GM21786 (cell line): ENCODE data around the gene HIVEP1.

ENCODE experiments used
- ATAC-seq: cut with Tn5 transposase; IDR thresholded peaks from one replicate; pipeline ENCODE4 v1.9.1; 2021; ENCODE audit not compliant: unreplicated experiment

Gene HIVEP1

GRCh38 chr6:12012038-12012557 is at the start of gene HIVEP1:
TSS of gene HIVEP1 (plus strand) at chr6:12012312. CDS start at chr6:12015629, 3,317 bp downstream.
- ATAC-seq = peak; percentile 0

- no peak for ATAC-seq
These were observed 48.2 kb upstream of the HIVEP1 start for GRCh38 chr6:11963756-11964500.

GRCh38 chr6:11964729-11965335 is 47.3 kb upstream of the HIVEP1 start:
- ATAC-seq = no peak

GRCh38 chr6:11965499-11965898 is 46.6 kb upstream of the HIVEP1 start:
- no peak for ATAC-seq

GRCh38 chr6:11968241-11968806 is 43.8 kb upstream of the HIVEP1 start:
- peak; percentile 81 for ATAC-seq

DNA sequence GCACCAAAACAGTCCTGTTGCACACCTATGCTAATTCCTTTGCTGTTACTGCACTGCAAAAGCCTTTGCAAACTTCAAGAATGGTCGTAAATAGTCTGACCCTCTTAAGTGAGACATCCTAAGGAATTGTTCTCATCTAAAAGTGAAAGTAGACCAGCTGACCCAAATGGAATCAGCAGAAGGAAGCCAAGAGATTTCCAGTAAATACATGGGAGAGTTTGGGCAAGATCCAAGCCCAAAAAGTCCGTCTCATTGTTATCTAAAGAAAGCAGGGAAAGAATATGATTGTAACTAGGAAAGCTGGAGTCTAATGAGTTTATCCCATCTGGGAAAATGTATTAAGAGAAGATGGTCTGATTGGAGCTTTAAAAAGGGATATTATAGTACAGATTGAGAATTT is 43.0 kb upstream of the HIVEP1 start:
- ATAC-seq = no peak

DNA sequence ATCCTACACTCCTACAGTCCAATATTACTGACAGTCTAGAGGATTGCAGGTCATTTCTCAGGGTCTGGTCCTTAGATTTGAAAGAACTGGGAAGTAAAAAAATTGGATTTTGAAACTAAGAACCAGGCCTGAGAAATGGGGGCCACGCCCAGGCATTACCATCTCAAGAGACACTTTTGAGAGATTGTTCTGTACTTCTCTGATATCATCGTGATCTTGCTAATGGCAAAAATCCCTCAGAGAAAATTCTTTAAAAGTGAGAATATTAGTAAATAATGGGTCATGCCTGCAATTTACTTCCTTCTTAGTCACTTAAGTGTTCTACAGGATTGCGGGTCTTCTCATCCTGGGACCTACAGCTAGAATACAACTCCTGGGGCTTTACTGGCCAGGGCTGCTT is 42.0 kb upstream of the HIVEP1 start:
- ATAC-seq = no peak

DNA sequence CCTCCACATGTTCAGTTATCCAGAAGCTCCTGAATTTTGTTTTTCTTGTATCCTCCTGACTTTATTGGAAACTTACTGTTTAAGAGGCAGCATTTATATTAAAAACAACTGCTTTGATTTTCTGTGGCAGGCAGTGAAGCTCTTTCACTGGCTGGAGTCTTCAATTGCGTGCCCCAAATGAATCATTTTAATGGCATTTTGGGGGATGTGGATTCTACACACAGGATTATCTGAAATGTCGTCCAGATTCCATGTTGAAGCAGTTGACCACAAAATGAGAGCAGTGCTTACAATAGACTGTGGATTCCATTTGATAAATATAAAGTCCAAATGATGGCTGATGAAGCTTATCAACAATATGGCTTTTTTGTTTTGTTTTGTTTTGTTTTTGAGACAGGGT is 41.0 kb upstream of the HIVEP1 start:
- ATAC-seq = no peak

DNA sequence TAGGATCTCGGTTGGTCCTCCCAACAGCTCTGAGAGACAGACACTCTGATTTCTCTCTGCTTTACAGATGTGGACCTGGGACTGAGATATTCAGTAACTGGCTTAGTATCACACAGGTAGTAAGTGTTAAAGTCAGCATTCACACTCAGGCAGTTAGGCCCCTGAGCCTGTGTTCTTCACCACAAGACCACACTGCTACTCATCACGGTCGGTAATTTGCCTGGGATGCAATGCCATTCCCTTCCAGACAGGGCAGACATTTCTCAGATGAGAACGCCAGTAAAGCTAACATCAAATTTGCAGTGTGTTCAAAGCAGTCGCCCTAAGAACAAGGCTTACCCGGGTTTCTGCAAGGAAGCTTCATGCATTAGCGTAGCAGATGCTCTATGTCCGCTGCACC is 39.8 kb upstream of the HIVEP1 start:
- ATAC-seq = no peak

DNA sequence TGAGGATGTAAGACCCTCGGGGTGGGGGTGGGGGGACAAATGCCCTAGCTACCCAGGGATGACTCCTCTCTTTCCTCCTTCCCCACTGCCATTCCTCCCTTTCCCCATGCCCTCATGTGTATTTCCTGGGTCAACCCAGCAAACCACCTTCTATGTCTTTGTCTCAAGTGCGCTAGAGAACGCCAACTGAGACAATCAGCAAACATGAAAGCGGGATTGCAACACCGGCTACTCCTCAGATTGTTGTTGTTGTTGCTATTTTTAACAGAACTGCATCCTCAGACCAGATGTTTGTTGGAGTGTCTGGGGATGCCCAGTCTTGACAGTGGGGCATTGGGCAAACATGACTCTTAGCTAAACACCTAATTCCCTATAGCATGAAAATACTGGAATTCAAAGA is 39.3 kb upstream of the HIVEP1 start:
- no peak for ATAC-seq

GRCh38 chr6:11973238-11973637 is 38.9 kb upstream of the HIVEP1 start:
- no peak for ATAC-seq

DNA sequence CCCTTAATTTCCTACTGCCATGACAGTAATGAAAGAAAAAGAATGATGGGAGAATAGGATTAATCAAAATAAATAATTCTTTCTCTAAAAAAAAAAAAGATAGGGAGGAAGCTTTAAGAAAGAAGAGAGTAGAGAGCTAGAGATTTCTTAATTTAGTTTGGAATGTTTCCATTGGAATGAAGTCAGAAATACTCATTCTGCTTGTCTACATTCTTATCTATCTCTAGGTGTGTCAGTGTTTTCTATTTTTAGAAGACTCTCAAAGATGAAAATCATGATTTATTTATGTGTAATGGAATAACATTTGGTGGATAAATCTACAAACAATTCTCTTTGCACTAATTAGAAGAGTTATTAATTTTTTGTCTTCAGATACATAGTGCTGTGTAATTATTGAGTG is 38.0 kb upstream of the HIVEP1 start:
- ATAC-seq = no peak

DNA sequence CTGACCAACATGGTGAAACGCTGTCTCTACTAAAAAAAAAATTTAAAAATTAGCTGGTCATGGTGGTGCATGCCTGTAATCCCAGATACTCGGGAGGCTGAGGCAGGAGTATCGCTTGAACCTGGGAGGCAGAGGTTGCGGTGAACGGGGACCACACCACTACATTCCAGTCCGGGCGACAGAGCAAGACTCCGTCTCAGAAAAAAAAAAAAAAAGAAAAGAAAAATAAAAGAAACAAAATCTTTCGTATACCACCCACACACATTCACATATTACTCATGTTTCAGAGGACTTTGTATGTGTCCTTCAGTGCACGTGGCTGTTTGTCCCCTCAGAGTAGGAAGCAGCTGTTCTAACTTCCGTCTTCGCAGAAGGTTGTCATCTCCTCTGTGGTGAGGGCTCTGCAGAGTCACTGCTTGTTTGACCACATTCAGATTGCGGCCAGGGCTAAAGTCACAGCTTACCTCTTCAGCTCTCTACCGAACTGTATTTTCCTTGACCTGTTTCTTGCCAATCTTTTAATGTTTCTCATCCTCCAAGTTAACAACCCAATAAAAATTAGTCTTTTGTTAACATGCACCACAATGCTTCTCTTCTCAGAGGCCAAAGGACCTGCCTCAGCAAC is 36.6 kb upstream of the HIVEP1 start:
- ATAC-seq = peak; percentile 88

- no peak for ATAC-seq
These were observed 35.6 kb upstream of the HIVEP1 start for GRCh38 chr6:11976489-11976888.

DNA sequence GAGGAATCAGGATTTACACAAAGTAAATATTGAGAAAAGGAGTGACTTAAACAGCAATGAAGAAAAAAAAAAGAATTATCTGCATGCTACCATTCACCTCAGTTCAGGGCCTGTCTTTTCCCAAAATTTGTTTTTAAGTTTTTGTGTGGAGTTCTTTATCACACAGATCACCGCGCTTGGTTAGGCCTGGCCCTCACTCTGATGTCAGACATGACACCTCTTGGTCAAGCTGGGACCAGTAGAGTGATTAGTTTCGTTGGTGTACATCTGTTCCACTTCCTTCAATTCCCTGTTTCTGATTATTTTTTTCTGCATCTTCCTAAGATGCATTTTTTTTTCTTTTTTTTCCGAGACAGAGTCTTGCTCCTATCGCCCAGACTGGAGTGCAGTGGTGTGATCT is 34.9 kb upstream of the HIVEP1 start:
- ATAC-seq = no peak

DNA sequence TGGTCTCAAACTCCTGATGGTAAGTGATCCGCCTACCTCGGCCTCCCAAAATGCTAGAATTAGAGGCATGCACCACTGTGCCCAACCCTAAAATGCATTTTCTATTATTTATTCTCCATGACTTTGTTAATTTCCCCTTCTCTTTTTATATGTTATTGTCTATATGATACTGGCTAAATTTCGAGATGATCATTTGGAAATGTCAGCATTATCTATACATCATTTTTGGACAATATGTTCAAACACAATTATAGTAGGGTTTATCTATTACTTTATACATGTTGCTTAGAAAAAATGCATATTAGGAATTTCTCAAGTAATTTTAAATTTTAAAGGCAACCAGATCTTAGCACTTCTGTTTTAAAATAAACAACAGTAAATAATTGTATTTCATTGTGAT is 34.4 kb upstream of the HIVEP1 start:
- no peak for ATAC-seq

DNA sequence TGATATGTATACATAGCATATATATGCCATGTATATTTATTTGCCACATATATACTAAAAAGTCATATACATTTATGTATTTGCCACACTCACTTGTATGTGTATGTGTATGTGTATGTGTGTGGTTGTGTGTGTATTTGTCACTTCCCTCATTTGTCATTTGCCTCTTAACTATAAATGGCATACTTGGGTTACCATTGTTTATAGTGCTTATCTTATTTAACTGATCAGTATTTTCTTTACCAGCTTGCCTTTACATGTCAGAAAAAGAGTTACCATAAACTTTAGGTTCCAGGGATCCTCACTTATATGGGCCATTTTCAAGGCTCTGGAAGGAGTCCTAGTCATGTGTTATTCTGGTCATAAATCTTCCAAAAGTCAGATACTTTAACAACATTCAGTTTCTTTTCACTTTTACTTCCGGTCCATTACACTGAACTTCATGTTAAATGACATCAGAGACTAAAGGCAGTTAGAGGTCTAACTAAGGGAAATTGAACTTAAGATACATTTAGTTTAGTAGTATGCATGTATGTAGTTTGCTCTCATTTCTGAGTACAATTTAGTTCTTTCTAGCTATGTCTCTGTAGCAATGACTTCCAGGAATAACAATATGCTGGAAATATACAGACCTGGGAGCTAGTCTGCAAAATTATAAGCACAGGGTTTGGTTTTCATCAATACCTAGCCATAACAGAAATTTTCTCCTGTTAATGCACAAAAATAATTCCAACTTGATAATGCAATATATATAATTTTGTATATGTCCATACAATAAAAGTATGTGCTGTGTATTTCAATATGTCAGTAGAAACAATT is 33.7 kb upstream of the HIVEP1 start:
- ATAC-seq = no peak

- no peak for ATAC-seq
These were observed 32.2 kb upstream of the HIVEP1 start for GRCh38 chr6:11979866-11980265.

- ATAC-seq = no peak
These were observed 28.8 kb upstream of the HIVEP1 start for GRCh38 chr6:11983306-11983705.

GRCh38 chr6:11987386-11987785 is 24.7 kb upstream of the HIVEP1 start:
- no peak for ATAC-seq

GRCh38 chr6:11989386-11989785 is 22.7 kb upstream of the HIVEP1 start:
- no peak for ATAC-seq
